ENCODE data around the gene SLC13A4.

- TF ChIP-seq PAXIP1 (CRISPR knock-in tag; conservative IDR thresholded peaks at IDR 0.05): no peak
- no peak for TF ChIP-seq YY1 (IDR thresholded peaks at IDR 0.05; ENCODE audit: insufficient read depth, insufficient replicate concordance, low read depth, low read length)
- TF ChIP-seq ZKSCAN8 (CRISPR knock-in tag; IDR thresholded peaks at IDR 0.05; ENCODE audit: borderline replicate concordance): no peak
- TF ChIP-seq ZNF557 (CRISPR knock-in tag; IDR thresholded peaks at IDR 0.05): no peak
- no peak for TF ChIP-seq PBX3 (CRISPR knock-in tag; IDR thresholded peaks at IDR 0.05; ENCODE audit: borderline replicate concordance)
- TF ChIP-seq JUNB (CRISPR knock-in tag; IDR thresholded peaks at IDR 0.05; ENCODE audit: borderline replicate concordance): no peak
- no peak for TF ChIP-seq CTCF (CRISPR knock-in tag; IDR thresholded peaks at IDR 0.05)
Observed at GRCh38 chr7:135769005-135769802, 41.2 kb upstream of the SLC13A4 start.

All from HepG2 (cell line).